Skin epidermis (tissue), 12 donors: Measurements from ENCODE around the gene COL21A1.
"Not testable (repeated sequence)": the region's sequence is repeated elsewhere in the genome, so short reads cannot be mapped to it uniquely, and the experiment has no call there.

ENCODE experiments used
- H3K27ac ChIP-seq, 21 experiments: fragments of 200-600 bp; sonication (generic) in 11 of 21; one replicate each; pipeline ENCODE4 v1.5.0; 2020; ENCODE audit warnings: mild to moderate bottlenecking in 3 of 21, inconsistent platforms in 2 of 21, moderate library complexity in 2 of 21
- H3K4me3 ChIP-seq, 7 experiments: fragments of 200-600 bp; sonication (generic) in 2 of 7; one replicate each; pipeline ENCODE4 v1.5.0; 2020; ENCODE audit warnings: inconsistent platforms in 2 of 7, mild to moderate bottlenecking in 2 of 7, moderate library complexity in 1 of 7

The COL21A1 gene

DNA sequence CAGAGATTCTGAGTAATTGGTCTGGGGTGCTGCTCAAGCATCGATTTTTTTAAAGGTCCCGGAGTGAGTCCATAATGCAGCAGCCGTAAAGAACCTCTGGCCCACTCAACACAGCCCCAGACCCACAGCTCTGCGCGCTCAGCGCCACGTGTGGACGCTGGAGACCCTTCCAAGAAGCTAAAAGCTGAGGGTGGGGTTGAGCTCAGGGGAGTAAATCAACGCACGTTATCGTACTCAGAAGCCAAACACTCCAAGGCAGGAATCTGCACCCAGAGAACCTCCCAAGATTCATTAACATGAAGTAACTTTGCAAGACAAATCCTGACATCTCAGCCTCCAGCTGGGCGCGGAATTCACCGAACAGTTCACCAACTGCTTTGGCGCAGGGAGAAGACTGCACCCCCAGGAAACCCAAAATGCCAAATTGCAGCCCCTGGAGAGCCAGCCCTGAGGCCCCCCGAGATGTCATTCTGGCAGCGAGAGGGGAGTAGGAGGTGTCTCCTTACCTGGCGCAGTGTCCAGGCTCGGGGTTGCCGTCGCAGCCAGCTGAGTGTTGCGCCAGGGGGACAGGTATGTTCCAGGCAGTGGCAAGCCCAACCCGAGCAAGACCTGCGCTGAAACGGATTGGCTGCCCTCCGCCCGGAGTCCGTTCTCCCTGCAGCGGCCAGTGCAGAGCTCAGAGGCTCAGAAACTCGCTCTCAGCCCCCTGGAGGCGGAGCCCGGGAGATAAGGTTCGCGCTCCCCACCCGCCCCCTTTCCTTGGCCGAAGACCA is at the start of gene COL21A1:
TSS of gene COL21A1 (minus strand) at position 700 of the 773 bp plus-strand sequence. CDS start 64,962 bp downstream, outside the sequence.
- Histone ChIP-seq H3K27ac (peak within 1 kb of the TSS in 12 of 21 experiments; percentile 1 to 57 (median 40)), H3K4me3 (peak within 1 kb of the TSS; percentile 17 to 52 (median 38))

DNA sequence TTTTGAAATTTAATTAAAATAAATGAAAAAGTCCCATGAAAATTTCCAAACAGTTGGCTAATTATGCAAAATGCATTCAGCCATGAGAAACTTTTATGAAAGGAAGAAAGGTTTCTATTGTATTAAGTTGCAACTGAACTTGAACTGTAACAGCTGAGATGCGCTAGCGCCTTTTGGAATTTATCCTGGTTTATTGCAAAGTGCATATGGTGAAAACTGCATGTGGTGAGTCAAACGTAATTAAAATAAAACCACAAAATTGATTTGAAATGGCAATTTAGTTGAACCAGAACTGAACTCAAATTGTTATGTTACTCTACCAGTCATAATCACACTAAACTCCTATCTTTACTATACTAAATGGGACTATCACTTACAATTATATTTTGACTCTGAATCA is 46.4 kb upstream of the COL21A1 start:
- Histone ChIP-seq H3K4me3 (no peak overlapping the region), H3K27ac (no peak overlapping the region)

DNA sequence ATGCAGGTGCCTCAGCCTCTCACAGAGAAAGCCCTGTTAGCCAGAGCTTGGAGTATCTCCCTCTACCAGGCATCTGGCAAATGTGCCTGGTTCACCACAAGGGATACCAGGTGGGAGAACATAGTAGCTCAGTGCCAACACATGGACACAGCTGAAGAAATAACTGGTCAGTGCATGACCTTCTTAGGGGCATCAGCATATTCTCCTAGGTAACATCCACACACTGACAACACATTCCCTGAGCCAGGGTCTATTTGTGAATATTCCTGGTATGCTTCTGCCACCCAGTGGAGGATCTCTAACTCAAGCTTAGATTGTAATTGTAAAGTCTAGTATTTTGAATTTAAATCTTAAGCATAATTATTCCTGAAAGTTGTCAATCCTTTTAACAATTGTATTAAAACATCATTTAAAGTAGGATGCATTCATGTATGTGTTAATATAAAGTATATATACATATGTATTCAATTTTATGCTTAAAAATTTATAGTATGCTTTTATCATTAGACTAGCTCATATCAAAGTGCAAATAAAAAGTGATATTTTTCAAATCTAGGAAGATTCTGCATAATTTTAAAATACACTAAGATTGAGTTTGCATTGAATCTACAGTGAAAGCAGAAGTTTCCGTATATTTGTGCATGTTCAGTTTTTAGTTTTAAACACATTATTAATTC is 45.3 kb upstream of the COL21A1 start:
- Histone ChIP-seq H3K4me3 (no peak overlapping the region), H3K27ac (no peak overlapping the region)

DNA sequence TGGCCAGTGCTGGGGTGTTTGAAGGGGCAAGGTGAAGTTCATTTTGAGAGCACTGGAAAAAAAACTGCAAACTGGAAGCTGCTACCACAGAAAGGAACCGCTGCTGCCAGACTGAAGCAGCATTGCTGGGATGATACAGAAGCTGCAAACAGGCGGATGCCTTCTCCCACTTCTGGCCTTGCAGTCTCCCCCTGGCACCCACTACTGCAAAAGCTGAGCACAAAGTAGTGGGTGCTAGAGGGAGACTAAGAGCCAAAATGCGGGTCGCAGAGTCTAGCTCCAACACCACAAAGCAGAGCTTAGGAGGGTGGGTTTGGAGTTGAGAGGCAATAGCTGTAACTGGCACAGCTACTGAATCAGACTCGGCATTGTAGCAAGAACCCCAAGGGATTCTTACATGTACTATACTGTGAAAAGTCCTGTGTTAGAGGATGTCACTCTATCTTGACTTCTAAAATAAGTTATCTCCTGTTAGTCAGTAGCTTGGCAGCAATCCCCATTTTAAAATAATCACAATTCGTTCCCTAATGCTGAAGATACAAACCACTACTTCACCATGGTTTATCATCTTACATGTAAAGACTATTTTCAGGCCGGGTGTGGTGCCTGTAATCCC is 44.0 kb upstream of the COL21A1 start:
- no peak overlapping the region for H3K4me3 ChIP-seq

DNA sequence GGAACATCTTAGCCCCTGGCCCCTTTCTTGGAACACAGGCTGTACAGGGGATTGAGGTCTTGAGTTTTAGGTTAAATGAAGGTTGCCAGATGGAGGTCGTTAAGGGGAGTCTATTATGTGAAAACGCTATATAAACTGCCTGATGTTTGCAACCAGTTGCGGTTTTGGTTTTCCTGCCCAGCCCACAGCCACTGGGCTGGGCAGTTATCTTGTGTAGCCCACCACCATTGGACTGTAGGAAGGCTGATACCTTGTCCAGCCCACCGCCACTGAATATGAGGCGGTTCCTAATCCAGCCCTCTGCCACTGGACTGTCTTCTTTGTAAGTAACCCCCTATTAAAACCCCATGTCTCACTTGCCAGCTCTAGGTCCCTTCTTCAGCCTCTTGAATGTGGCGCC is 42.3 kb upstream of the COL21A1 start:
- Histone ChIP-seq H3K4me3 (no peak overlapping the region), H3K27ac (no peak overlapping the region)

More for the DNA sequence above, 44.0 kb upstream of the COL21A1 start:
- H3K27ac ChIP-seq, result no peak overlapping the region

DNA sequence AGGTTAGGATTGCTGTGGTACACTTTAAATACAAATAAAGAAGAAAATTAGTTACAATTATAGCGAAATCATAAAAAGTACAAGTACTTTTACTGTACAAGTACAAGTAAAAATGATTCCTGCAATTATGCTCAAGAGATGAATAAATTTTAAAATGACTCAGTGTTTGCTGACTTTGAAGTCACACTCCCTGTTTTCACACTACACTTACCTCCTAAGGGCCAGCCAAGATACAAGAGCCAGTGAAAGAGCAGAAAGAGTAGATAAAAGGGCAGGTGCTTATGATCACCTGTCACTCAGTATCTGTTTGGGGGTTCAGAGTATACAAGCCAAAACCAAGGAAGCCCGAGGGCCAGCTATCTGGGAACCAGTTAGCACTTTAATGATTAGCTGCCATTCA is 41.0 kb upstream of the COL21A1 start:
- Histone ChIP-seq H3K27ac (no peak overlapping the region), H3K4me3 (no peak overlapping the region)

DNA sequence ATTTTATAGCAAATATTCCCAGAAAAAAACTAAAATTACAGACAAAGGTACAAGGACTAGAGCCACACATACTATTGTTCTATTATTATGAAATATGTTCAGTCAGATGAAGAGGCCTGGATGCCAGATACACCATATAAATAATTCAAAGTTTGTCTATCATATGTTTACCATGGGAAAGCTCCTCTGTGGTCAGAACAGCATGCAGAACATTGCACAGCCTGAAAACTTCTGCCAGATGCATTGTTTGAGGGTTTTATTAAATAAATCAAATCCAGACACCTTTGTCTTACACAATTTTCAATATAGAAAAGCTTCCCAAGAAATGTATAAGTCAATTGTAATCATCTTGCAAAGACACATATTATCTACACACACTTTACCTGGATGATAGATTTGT is 35.0 kb upstream of the COL21A1 start:
- Histone ChIP-seq H3K27ac (no peak overlapping the region), H3K4me3 (no peak overlapping the region)

DNA sequence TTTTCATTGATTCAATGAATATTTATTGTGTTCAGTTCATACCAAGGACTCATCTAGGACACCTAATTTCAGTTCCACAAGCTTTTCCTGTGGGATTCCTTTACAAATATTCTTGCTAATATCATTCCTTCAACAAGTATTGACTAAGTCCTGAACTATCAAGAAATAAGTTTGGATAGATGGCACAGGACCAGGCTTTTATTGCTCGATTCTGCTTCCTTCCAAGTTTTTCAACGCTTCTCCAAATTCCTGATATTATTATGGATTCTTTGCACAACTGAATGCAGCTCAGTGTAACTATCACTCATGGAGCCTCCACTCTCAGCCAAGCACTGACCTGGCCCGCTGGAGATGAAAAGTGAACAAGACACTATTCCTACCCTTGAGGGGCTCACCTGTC is 32.7 kb upstream of the COL21A1 start:
- H3K27ac ChIP-seq, result no peak overlapping the region
- no peak overlapping the region for H3K4me3 ChIP-seq

DNA sequence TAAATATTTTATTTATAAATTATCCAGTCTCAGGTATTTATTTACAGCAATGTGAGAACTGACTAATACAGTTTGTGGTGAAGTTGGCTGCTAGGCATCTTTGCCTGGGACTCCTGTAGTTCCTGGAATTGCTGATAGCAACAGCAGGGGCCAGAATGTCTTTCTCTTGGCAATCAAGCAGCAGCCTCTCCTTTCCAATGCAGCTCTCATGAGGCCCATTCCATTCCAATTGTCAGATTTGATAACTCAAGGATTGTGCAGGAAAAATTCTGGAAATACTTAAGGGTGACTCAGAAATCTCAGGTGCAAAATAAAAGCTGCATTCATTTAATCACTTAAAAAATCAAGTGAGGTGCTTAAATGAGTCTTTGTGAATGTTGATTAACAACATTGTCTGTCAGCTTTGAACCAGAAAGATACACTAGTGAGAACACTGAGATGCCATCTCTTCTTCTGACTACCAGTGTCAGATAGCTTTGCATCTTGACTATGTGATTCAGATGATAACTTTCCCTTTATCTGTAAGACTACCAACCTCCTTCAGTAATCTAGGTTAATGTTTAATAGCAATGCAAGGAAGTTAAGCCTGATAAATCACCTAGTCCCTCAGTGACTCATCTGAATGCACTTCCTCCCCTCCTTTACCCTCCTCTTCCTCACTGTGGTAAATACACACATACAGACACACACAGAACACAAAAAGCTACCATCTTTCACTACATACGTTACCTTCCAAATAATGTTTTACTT is 32.1 kb upstream of the COL21A1 start:
- H3K4me3 ChIP-seq, result no peak overlapping the region

DNA sequence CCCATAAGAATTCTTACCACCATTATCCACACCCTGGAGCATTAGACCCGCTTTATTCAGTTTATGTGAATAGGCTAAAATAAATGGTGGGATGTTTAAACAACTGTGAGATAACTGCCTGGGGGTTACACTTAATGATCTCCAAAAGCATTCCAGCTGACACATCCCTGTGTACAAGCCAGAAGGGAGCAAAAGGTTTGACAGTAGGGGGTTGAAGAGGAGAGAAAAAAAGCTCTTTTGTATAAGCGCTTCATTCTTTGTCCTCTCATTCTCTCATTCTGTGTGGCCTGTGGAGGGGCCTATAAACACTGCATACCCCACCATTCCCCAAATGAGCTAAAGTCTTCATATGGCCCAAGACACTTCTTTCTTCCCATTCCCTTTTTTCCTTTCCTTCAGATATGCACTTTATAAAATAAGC is 30.8 kb upstream of the COL21A1 start:
- Histone ChIP-seq H3K27ac (no peak overlapping the region), H3K4me3 (no peak overlapping the region)

More for the DNA sequence above, 32.1 kb upstream of the COL21A1 start:
- no peak overlapping the region for H3K27ac ChIP-seq

DNA sequence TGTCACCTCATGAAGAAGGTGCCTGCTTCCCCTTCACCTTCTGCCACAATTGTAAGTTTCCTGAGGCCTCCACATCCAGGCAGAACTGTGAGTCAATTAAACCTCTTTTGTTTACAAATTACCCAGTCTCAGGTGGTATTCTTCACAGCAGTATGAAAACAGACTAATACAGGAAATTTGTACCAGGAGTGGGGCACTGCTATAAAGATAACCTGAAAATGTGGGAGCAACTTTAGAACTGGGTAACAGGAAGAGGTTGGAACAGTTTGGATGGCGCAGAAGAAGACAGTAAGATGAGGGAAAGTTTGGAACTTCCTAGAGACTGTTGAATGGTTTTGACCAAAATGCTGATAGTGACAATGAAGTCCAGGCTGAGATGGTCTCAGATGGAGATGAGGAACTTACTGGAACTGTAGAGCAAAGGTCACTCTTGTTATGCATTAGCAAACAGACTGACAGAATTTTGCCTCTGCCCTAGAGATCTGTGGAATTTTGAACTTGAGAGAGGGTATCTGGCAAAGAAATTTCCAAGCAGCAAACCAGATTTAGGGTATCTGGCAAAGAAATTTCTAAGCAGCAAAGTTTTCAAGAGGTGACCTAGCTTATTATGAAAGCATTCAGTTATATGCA is 23.5 kb upstream of the COL21A1 start:
- H3K27ac ChIP-seq, result no peak overlapping the region
- no peak overlapping the region for H3K4me3 ChIP-seq

DNA sequence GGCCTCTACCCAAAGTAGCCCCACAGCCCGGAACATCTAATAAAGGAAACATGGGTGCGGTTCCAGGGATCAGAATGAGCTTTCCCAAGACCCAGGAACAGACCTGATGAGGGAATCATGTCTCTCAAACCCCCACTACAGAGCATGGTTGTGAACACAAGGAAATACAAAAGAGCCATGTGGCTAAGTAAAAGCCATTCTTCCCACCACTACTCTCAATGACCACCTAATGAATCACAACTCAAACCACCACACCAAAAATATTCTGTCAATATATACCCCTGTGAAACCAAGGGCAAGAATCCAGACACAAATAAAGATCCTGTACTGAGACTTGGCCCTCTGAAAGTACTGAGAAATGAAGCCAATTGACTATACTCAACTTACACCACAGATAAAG is 20.9 kb upstream of the COL21A1 start:
- Histone ChIP-seq H3K4me3 (no peak overlapping the region), H3K27ac (no peak overlapping the region)

DNA sequence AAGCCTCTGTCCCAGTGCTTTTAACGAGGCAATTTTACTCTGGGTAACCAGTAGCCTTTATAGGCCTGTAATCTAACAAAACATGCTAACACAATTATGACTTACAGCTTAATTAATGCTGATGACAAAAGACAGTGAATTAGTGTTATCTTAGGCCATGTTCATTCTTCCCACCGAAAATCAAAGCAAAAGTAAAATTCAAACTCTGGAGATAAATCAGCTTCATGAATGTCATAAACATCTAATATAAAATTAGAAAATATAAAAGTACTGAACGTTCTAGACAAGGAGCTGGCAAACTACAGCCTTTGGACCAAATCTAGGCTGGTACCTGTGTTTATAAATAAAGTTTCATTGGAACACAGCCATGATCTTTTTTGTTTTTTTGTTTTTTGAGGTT is 18.6 kb upstream of the COL21A1 start:
- H3K4me3 ChIP-seq, result no peak overlapping the region
- no peak overlapping the region for H3K27ac ChIP-seq

DNA sequence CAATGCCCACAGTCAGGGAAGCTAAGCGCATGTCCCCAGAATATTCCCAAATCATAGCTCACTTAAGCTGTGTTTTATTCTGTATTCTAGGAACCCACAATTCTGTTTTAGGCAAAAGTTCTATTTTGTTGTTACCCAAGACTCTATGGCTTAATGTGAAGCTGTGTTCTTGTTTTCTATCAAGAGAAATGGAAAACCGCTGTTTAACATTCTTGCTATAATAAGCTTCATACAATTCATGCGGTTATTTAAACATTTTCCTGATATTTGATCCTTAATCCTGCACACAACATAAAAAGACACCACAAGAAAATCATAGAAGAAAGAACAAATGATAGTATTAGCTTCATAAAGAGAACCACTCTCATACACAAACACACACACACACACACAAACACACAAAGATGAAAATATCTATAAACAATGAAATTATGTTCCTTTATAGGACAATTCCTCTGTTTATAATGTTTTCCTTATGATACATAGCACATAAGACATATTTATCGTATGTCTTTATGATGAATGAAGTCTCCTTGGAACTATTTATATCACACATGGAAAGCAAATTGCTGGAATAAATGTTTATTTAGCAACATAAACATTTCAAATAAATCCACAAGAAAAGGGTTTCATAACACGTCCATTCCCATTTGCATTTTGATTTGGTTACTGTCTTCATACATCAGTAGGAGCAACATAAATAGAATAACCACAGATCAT is 16.4 kb upstream of the COL21A1 start:
- Histone ChIP-seq H3K4me3 (no peak overlapping the region), H3K27ac (no peak overlapping the region)

DNA sequence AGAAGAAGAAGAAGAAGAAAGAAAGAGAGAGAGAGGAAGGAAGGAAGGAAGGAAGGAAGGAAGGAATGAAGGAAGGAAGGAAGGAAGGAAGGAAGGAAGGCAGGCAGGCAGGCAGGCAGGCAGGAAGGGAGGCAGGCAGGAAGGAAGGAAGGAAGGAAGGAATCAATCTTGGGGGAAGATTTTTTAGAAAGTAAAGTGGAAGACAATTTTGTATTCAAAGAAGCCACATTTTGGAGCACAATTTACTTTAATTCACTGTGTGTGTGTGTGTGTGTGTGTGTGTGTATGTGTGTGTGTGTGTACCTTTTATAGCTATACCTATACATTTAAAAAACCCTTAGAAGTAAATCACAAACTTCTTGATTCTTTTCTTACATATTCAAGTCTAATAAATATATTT is 13.2 kb upstream of the COL21A1 start:
- not testable (repeated sequence) for H3K4me3 ChIP-seq, H3K27ac ChIP-seq

DNA sequence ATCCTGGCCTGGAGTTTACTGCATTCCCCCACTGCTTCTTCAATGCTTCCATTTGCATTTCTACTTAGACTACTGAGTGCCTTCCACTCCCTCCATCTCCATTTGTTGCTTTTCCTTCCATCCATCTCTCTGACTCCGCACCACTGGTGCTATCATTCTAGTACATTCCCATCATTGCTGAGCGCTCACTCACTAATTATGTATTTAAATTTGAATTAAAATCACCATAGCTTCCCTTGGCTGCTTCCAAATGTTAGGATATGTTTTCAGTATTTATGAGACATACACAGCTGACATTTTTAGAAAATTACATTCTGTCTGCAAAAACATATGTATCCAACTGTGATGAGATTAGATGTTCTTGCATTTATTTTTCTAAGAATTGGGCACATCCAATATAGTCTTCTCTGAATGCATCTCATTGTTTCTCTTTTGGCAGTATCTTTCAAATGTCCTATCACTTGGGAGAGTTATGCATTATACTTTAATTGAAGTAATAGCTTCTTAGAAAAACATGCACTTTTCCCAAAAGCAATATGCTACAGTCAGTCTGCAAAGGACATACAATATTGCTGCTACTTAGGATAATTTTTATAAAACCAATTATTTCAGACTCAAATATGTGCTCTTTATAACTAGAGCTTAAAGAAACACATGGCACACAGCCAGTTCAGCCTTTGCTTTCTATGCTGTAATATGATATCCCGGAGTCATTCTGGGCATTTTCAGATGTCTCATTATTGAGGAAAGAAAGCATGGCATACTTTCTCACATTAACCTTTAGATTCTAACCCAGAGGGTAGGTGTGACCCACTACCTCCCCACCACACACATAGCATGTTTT is 12.1 kb upstream of the COL21A1 start:
- Histone ChIP-seq H3K27ac (no peak overlapping the region), H3K4me3 (no peak overlapping the region)

DNA sequence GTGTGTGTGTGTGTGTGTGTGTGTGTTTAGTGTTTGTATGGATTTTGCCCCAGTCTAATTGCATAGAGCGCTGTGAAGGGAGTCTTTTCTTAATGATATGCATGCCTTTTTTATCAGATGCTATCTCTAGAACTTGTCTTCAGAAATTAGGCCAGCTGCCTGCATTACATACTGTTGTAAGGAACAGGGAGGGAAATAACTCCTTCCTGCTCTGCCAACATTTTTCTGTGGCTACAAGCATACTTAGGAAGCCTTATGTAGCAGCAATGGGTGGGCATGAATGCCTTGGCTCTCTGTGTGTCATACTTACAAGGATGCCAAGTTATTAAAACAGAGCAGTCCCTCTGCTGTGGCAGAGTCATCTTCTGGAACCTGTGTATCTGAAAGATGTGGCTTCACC is 8.0 kb upstream of the COL21A1 start:
- no peak overlapping the region for H3K4me3 ChIP-seq
- H3K27ac ChIP-seq, result no peak overlapping the region

DNA sequence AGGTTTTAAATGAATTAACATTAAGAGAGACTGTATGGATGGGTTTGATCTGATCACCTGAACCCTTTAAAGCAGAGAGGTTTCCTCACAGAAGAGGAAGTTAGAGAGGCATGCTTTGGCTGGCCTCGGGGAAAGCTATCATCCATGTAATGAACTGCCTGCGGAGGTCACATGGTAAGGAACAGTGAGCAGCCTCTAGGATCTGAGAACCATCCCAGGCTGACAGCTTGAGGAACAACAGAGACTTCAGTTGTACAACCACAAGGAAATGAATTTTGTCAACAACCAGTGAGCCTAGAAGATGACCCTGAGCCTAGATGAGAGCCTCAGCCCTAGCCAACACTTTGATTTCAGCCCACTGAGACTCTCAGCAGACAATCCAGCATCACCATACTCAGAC is 2.9 kb upstream of the COL21A1 start:
- Histone ChIP-seq H3K4me3 (no peak overlapping the region), H3K27ac (no peak overlapping the region)
